ENCODE data around the gene ACSL6.

The ACSL6 gene

DNA sequence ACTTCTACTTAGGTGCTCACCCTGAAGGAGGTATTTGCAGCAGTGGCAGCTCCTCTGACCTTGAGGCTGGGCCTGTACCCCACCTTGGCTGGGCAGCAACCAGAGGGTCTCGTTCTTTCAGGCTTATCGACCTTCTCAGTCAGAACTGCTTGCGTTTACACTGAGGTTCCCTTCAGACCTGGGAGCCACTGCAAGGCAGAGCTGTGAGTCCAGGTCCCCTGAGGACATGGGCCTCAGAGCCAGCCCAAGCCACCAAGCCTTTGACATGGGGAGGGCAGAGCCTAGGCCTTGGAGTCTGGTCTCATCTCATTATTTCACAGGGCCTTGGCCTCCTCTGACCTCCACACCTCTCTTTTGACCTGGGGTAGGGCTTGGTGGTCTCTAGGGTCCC, 13.7 kb downstream of the ACSL6 start:
- no peak for DNase-seq

- DNase-seq: no peak
Measured at GRCh38 chr5:131997026-131997726, 14.3 kb downstream of the ACSL6 start.

GRCh38 chr5:131996210-131997025, 15.0 kb downstream of the ACSL6 start:
- DNase-seq: no peak

DNA sequence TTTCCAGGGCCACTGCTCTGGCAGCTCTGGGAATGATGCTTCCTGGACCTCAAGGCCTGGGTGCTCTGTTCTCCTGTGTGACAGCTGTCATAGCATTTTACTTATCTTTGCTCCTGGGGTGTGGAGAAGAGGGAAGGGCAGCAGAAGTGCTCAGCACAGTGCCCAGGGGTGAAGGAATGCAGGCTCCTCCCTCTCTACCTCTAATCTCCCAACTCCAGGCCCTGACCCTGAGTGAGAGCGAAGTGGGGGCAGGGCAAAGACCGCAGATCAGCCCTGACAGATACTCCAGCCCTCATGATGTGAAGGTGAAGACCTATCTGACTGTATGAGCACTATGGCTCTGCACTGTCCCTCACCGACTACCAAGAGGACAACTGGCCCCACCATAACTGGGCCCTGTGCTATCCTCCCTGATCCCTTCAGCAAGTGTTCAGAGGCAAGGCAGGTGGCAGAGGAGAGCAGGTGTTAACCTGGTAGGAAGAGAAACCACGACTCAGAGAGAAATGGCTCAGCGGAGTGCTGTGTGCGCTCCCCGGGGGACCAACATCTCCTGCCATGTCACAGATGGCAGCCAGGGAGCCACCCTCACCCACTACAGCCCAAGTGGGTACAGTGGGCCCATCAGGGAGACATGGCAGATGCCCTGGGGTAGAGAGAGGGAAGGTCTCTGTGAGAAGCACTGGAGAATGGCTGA, 16.8 kb downstream of the ACSL6 start:
- no peak for DNase-seq

GRCh38 chr5:131994090-131994489, 17.4 kb downstream of the ACSL6 start:
- no peak for DNase-seq

DNA sequence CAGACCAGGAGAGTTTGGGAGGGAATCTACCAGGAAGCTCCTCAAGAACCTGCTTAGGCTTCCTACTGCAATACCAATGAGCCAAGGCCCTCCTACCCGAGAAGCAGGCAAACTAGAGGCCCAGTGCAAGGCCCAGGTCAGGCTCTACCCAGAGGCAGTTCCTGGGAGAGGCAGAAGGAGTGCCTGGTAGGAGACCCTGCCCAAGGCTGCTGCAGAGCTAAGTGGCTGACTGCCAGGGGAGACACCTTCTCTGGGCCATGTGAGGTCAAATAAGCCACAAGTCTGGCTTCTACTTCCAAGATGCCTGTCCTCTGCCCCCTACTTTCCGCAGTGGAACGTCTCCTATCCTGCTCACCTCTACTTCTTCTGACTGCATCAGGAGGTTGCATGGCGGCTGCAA, 17.8 kb downstream of the ACSL6 start:
- DNase-seq: no peak

DNA sequence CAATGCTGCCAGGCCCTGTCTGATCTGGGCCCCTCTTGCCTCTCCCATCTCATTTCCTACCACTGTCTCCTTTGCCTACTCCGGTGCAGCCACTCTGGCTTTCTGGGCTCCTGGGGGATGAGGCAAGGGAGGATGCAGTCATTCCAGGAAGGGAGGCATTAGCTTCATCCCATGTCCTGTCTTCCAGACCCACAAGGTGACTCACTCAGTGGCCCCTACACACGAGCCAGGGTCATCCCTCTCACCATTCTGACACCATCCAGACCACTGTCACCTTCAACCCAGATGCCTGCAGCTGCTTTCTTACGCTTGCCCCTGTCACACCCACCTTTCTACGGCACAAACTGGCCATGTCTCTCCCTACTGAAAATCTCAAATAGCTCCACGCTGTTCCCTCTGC, 19.1 kb downstream of the ACSL6 start:
- no peak for DNase-seq

GRCh38 chr5:131991593-131992324, 19.7 kb downstream of the ACSL6 start:
- DNase-seq: no peak

GRCh38 chr5:131990716-131991115, 20.7 kb downstream of the ACSL6 start:
- DNase-seq: no peak

DNA sequence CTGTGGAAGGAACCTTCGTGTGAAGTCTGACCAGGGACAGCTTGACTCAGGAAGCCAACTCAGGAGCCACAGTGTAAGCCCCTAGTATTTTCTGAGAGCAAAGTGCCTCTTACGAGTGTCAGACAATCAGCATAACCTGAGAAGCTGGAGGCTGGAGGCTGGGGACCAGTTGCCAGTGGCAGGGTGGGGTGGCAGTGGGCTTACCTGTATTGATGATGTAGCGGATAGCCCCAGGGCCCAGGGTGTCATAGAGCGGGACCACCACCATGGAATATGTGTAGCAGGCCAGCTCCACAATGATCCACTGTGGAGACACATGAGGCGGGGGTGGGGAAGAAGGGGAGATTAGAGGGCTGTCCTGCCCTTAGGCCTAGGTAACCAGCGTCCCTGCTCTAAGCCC, 22.9 kb downstream of the ACSL6 start:
- DNase-seq: no peak

DNA sequence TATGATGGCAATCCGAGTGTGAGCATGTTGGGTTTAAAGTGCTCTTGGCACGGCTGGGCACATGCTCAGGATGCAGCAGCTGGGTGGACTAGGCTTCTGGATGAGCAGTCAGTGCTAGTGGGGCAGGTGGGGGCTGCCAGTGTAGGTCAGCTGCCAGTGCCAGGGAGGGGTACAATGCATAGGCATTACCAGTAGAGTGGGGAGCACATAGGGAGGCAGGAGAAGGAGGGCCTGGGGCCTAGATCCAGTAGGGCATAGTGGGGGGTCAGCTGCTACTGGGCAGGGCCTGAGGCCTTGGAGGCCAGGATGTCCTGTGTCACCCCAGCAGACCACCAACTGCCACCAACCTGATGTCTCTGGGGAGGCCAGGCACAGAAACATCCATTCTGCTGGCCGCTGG, 24.2 kb downstream of the ACSL6 start:
- no peak for DNase-seq

DNA sequence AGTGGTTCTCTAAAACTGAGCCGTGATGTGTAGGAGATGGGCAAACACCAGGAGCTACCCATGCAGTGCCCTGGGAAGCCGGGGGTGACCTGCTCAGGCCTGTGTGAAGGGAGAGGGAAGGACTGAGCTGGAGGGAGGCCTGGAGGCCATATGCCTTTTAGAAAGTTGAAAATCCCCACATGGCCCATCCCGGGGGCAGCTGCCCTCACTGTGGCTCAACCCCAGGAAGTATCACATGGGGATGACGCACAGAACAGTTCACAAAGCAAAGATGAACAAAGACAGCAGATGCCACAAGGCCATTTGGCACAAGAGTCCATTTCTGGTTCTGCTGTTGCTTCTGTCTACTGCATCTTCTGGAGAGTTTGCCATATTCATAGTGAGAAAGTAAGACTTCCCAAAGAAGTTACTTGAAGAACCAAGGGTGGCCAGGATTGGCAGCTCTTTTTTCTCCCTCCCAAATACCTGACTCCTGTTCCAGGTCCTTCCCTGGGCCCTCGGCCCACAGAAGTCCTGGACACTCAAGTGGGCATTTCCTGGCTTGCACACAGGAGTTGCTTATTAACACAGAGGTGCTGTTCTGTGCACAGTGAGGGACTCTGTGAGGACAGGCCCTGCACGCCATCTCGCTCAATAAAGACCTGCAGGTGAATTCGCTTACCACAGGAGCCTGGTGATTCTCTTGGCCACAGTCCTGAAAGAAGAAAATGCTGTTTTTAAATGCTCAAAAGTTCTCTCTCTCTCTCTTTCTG, 25.1 kb downstream of the ACSL6 start:
- no peak for DNase-seq

DNA sequence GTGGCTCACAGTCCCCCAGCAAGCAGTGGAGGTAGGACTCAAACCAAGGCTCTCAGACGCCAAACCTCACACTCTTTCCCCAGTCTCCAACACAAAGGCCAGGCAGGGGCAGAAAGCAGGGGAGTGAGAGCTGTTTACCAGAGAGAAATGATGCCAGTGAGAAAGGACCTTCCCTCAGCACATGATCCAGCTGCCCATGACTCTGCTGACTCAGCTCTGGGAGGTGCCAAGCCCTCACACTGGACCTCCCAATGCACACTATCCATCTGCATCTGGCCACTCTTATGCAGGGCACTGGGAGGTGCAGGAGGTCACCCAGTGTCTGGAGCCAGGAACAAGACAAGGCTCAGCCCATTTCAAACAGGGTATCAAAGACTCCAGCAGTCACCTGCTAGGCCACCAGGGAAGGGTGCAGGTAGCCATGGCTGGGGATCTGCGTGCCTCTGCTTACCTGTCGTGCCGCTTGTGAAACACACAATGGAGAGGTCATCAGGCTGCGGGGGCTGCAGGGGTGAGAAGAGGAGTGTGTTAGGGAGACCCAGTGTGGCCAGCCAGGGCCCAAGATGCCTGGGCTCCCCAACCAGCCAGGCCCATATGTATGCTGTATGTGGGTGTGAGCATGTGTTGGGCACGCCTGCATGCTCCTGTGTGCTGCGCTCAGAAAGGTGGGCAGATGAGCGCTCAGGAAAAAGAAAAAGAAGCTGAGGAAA, 26.3 kb downstream of the ACSL6 start:
- no peak for DNase-seq

DNA sequence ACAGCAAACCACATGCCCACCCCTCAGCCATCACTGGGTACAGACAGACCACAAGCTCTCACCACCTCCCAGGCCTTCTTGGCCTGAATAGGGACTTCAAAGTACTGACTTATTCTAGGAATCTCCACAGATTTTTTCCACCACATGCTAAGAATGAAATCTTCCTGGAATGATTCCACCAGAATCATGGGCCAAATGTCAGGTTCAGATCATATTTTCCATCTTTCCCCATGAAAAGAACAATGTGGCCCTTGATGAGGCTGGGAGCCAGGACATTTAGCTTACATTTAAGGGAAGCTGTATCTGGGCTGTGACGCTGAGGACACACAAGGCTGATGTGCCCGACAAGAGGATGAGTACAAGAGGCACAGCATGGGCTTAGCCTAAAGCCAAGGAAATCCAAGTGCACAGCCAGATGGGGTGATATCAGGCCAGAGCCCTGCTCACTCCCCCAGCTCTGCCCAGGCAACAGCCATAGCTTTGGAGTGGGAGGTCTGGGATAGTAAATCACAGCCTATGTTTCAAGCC, 28.1 kb downstream of the ACSL6 start:
- DNase-seq: peak; percentile 15

DNA sequence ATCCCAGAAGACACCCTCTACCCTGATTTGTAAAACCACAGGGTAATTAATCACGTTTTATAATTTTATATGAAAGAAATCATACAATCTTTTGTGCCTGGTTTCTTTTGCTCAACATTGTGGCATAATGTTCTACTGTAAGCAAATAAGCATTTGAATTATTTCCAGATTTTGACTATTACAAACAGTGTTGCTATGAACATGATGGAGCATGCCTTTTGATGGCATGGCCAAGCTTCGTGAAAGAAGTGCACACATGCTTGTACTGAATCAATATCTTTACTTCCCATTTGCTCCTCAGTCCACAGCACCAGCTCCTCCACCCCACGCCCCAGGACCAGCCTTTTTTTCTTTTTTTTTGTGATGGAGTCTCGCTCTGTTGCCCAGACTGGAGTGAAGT, 29.9 kb downstream of the ACSL6 start:
- DNase-seq: no peak

DNA sequence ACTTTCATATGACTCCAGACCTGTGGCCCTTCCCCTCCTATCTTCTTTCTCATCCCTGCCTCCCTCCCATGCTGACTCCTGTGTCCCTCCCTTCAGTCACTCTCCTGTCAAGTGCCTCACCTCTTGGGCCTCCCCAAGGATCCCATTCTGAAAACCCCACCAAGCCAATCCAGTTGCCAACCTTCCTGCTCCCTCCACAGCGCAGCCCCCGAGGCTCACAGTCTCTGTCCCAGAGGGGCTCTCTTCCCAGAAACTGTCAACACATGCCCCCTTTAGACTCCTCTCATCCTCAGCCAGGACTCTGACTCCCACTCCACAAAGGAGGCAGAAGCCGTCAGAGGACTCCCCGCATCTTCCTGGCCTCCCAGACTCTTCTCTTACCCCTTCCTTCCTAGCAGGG, 30.8 kb downstream of the ACSL6 start:
- no peak for DNase-seq

DNA sequence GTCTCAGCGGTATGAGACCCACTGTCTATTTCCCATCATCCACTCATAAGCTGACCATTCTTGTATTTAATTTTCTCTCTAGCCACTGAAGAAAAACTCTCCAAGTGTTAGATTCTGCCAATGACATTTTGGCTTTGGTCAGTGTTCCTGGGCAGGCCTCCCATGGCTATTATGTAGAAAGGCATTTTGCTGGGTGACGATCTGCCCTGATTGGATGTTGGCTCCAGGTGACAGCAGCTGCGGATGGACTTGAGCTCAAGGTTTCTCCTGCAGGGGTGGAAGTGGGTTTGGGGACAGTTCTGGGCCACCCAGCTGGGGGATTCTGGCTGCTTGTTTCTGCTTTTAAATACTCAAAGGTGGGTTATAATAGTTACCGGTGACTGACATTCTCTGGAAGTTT, 31.6 kb downstream of the ACSL6 start:
- DNase-seq: no peak

DNA sequence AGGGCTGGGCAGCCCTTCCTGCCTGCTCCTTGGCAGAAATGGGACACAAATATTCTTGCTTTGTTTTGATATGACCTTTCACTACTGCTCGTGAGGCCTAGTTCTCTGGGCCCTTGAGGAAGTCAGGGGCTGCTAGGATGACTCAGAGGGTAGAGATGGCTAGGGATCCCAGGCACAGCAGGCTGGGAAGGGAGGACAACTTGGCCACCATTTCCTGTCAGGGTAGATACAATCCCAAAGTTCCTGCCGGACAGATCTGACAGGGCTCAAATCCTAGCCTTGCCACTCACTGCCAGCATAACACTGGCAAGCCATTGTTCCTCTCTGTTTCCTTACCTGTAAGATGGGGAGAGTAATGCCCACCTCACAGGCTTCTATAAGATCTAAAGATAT, 34.2 kb downstream of the ACSL6 start:
- no peak for DNase-seq

- DNase-seq: no peak
Measured at GRCh38 chr5:131976414-131977211, 34.8 kb downstream of the ACSL6 start.

DNA sequence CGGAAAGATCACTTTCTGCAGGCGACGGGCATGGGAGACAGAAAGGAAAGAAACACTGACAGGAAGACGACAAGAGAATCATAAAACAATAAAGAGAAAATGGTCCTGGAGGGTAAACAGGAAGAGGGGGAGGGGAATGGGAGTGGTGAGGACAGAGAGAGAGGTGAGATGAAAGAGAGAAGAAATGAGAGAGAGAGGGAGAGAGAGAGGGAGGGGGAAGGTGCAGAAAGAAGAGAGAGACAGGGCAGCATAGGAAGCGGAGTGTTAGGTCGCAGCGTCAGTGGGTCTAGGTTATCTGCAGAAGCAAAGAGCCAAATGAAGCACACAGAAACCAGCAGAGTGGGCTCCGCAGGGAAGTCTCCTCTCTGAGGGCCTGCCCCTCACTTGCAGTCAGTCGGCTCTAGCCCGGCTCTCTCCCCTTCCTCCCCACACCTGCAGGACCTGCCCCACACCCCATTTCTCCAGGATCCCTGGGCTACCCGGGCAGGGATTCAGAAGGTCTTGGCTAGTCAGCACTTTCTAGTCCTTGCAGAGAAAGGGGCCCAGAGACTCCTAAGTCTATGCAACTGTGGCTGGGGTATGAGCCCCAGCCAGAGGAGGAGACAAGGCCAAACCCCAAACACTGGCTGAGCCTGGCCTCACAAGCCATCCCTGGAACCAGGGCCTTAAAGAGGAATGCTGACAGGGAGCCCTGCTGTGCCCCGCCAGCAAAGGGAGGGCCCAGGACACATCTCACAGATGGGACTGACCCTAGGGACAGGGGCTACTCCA, 36.3 kb downstream of the ACSL6 start:
- DNase-seq: no peak
